BLaER1 treated with 17β-estradiol and CSF1 and Interleukin-3, amounts not matched to agents 10 nM and 100 nM (cell line): Measurements from ENCODE around the gene PTGES.
"Not testable (repeated sequence)": the region's sequence is repeated elsewhere in the genome, so short reads cannot be mapped to it uniquely, and the experiment has no call there.

Experiments
- H3K27ac ChIP-seq, 11 experiments: shearing (Covaris generic); formaldehyde crosslinking; 2 replicates each; pipeline ENCODE4 v1.8.1; 2022
- H3K27me3 ChIP-seq, 11 experiments: shearing (Covaris generic); formaldehyde crosslinking; 2 replicates each; pipeline ENCODE4 v1.8.1; 2022
- H3K36me3 ChIP-seq, 11 experiments: shearing (Covaris generic); formaldehyde crosslinking; 2 replicates each; pipeline ENCODE4 v1.8.1; 2022
- H3K4me1 ChIP-seq, 10 experiments: shearing (Covaris generic); formaldehyde crosslinking; 2 replicates each; pipeline ENCODE4 v1.8.1; 2022
- H3K4me2 ChIP-seq, 11 experiments: shearing (Covaris generic); formaldehyde crosslinking; 2 replicates each; pipeline ENCODE4 v1.8.1; 2022
- H3K4me3 ChIP-seq, 10 experiments: shearing (Covaris generic); formaldehyde crosslinking; 2 replicates each; pipeline ENCODE4 v1.8.1; 2022
- H3K9ac ChIP-seq, 11 experiments: shearing (Covaris generic); formaldehyde crosslinking; 2 replicates each; pipeline ENCODE4 v1.8.1; 2022
- H3K9me3 ChIP-seq, 11 experiments: shearing (Covaris generic); formaldehyde crosslinking; replicated peaks in 1 of 11; 2 replicates each; pipeline ENCODE4 v1.8.1; 2022
- H4K20me1 ChIP-seq, 11 experiments: shearing (Covaris generic); formaldehyde crosslinking; 2 replicates each; pipeline ENCODE4 v1.8.1; 2022
- Cebpa-rat ChIP-seq, 11 experiments: shearing (Covaris generic); IDR thresholded peaks; 2 replicates each; pipeline ENCODE4 v1.8.1; 2022

Gene PTGES

GRCh38 chr9:129762370-129762984, 9.6 kb upstream of the PTGES start:
- not testable (repeated sequence) for H3K36me3 ChIP-seq, H3K4me3 ChIP-seq, H4K20me1 ChIP-seq, H3K27me3 ChIP-seq, H3K9me3 ChIP-seq
- peak overlapping the region; percentile 44 to 88 (median 66); a peak in 21 of 22 replicates for H3K4me2 ChIP-seq
- peak overlapping the region in 8 of 11 experiments; percentile 0 to 66 (median 56); a peak in 12 of 22 replicates for H3K9ac ChIP-seq
- peak overlapping the region in 10 of 11 experiments; percentile 45 to 85 (median 73); a peak in 19 of 22 replicates for H3K27ac ChIP-seq
- peak in 6 of 11 experiments; percentile 5 to 57 (median 42); a peak in 7 of 22 replicates for TF ChIP-seq Cebpa-rat (IDR thresholded peaks at IDR 0.05)
- H3K4me1 ChIP-seq, result peaks cover 19 to 96% (median 78%) of the 10 kb centered on the region in 10 experiments

- no peak for TF ChIP-seq Cebpa-rat (IDR thresholded peaks at IDR 0.05)
- no peaks in the 10 kb centered on the region for H3K36me3 ChIP-seq
- H3K4me1 ChIP-seq, result peaks cover 24 to 99% (median 82%) of the 10 kb centered on the region in 10 experiments
- H3K4me3 ChIP-seq, result no peak overlapping the region
- H3K9me3 ChIP-seq, result no peaks in the 10 kb centered on the region
- peak overlapping the region in 8 of 11 experiments; percentile 28 to 64 (median 52); a peak in 13 of 22 replicates for H3K9ac ChIP-seq
- no peaks in the 10 kb centered on the region for H3K27me3 ChIP-seq
- H3K27ac ChIP-seq, result peak overlapping the region in 10 of 11 experiments; percentile 12 to 85 (median 73); a peak in 18 of 22 replicates
- peak overlapping the region; percentile 44 to 88 (median 66) for H3K4me2 ChIP-seq
- no peaks in the 10 kb centered on the region for H4K20me1 ChIP-seq
Observed at GRCh38 chr9:129761901-129762369, 9.1 kb upstream of the PTGES start.

DNA sequence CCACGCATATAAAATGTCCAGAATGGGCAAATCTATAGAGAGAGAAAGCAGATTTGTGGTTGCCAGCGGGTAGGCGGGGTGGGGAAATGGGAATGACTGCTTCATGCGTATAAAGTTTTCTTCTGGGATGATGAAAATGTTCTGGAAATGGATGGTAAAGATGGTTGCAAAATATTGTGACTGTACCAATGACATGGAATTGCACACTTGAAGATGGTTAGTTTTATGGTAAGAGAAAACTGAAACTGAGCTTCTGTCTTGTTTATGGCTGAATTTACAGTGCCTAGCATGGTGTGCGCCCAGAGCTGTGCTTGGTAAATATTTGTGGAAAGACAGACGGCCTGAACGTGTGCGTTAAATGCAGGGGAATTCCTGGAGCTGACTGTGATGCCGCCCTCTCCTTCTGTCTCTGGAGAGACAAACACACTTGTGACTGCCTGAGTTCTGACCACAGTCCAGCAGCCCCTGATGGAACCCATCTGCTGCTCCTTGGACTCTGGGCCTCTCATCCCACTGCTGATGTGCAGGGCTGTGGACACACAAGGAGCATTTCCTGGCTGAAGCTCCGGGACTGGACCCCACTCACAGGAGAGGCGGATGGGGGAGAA, 8.6 kb upstream of the PTGES start:
- Histone ChIP-seq H3K36me3 (no peaks in the 10 kb centered on the region), H3K4me3 (no peak overlapping the region), H4K20me1 (no peaks in the 10 kb centered on the region), H3K4me1 (peaks cover 30 to 99% (median 86%) of the 10 kb centered on the region in 10 experiments), H3K27ac (peak overlapping the region in 10 of 11 experiments; percentile 12 to 85 (median 73); a peak in 18 of 22 replicates), H3K9ac (peak overlapping the region in 8 of 11 experiments; percentile 28 to 64 (median 52); a peak in 13 of 22 replicates), H3K4me2 (peak overlapping the region; percentile 44 to 88 (median 66)), H3K9me3 (no peaks in the 10 kb centered on the region), H3K27me3 (no peaks in the 10 kb centered on the region)
- no peak for TF ChIP-seq Cebpa-rat (IDR thresholded peaks at IDR 0.05)

- H3K27me3 ChIP-seq, H3K36me3 ChIP-seq, H3K9me3 ChIP-seq, H4K20me1 ChIP-seq, H3K9ac ChIP-seq, H3K4me3 ChIP-seq: not testable (repeated sequence)
- H3K27ac ChIP-seq, result peak overlapping the region in 3 of 11 experiments; percentile 76 to 85 (median 81); a peak in 2 of 22 replicates
- H3K4me1 ChIP-seq, result peaks cover 35 to 99% (median 89%) of the 10 kb centered on the region in 10 experiments
- H3K4me2 ChIP-seq, result peak overlapping the region in 7 of 11 experiments; percentile 57 to 88 (median 81); a peak in 8 of 22 replicates
Observed at GRCh38 chr9:129760784-129761183, 7.9 kb upstream of the PTGES start.

DNA sequence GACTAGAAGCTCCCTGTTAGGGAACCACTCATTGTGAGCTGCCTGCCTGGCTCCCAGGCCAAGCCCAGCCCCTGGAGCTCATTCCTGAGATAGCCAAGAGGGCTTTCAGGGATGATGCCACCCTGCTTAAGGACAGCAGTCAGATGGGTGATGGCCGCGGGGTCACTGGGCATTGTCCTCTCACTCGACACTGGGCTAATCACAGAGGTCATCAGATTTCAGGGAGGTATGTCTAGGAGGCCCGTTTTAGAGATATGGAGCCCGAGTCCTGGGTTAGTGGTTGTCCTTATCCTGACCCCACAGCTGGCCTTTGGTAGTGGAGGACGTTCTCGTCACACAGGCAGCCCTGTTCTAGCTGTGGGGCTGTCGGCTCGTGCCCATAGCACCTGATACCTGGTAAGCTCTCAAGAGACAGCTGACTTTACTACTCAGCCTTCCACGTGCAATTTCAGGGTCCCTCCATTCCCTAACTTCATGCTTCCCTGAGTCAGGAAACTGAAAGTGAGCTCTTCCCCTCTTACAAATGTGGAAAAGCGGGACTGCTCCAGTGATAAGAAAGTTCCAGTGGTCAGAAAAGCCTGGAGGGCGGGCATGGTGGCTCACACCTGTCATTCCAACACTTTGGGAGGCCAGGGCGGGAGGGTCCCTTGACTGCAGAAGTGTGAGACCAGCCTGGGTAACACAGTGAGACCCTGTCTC, 7.1 kb upstream of the PTGES start:
- no peak for TF ChIP-seq Cebpa-rat (IDR thresholded peaks at IDR 0.05)
- Histone ChIP-seq H3K9me3 (no peaks in the 10 kb centered on the region), H3K4me1 (peaks cover 35 to 99% (median 91%) of the 10 kb centered on the region in 10 experiments)

GRCh38 chr9:129759319-129759718, 6.5 kb upstream of the PTGES start:
- H3K9me3 ChIP-seq, result no peaks in the 10 kb centered on the region
- H3K27me3 ChIP-seq, result no peaks in the 10 kb centered on the region
- H3K9ac ChIP-seq, result peak overlapping the region in 3 of 11 experiments; percentile 8 to 45 (median 26); a peak in 3 of 22 replicates
- no peak overlapping the region for H3K4me3 ChIP-seq
- H4K20me1 ChIP-seq, result no peaks in the 10 kb centered on the region
- H3K4me1 ChIP-seq, result peaks cover 35 to 99% (median 87%) of the 10 kb centered on the region in 10 experiments
- H3K27ac ChIP-seq, result peak overlapping the region in 8 of 11 experiments; percentile 23 to 87 (median 61); a peak in 12 of 22 replicates
- no peaks in the 10 kb centered on the region for H3K36me3 ChIP-seq
- no peak for TF ChIP-seq Cebpa-rat (IDR thresholded peaks at IDR 0.05)
- H3K4me2 ChIP-seq, result peak overlapping the region in 9 of 11 experiments; percentile 31 to 97 (median 84); a peak in 14 of 22 replicates

More for the DNA sequence above, 7.1 kb upstream of the PTGES start:
- no peaks in the 10 kb centered on the region for H4K20me1 ChIP-seq
- peak overlapping the region in 8 of 11 experiments; percentile 50 to 97 (median 84); a peak in 12 of 22 replicates for H3K4me2 ChIP-seq
- no peaks in the 10 kb centered on the region for H3K27me3 ChIP-seq
- H3K4me3 ChIP-seq, result no peak overlapping the region
- H3K9ac ChIP-seq, result peak overlapping the region in 5 of 11 experiments; percentile 8 to 26 (median 12); a peak in 2 of 22 replicates
- H3K27ac ChIP-seq, result peak overlapping the region in 8 of 11 experiments; percentile 23 to 87 (median 61); a peak in 10 of 22 replicates
- no peaks in the 10 kb centered on the region for H3K36me3 ChIP-seq

GRCh38 chr9:129757045-129757444, 4.2 kb upstream of the PTGES start:
- H3K27me3 ChIP-seq, result peaks cover 0 to 15% (median 0%) of the 10 kb centered on the region in 11 experiments; a peak in 5 of 22 replicates
- peak overlapping the region; percentile 36 to 77 (median 70); a peak in 18 of 22 replicates for H3K9ac ChIP-seq
- TF ChIP-seq Cebpa-rat (IDR thresholded peaks at IDR 0.05), result peak in 2 of 11 experiments; percentile 50 to 60; a peak in 2 of 22 replicates
- peak overlapping the region in 5 of 10 experiments; percentile 14 to 54 (median 21); a peak in 8 of 20 replicates for H3K4me3 ChIP-seq
- H3K36me3 ChIP-seq, result no peaks in the 10 kb centered on the region
- no peaks in the 10 kb centered on the region for H4K20me1 ChIP-seq
- H3K27ac ChIP-seq, result peak overlapping the region in 10 of 11 experiments; percentile 67 to 87 (median 82); a peak in 20 of 22 replicates
- H3K4me1 ChIP-seq, result peaks cover 45 to 99% (median 86%) of the 10 kb centered on the region in 10 experiments
- H3K4me2 ChIP-seq, result peak overlapping the region; percentile 57 to 97 (median 84)
- H3K9me3 ChIP-seq, result no peaks in the 10 kb centered on the region

DNA sequence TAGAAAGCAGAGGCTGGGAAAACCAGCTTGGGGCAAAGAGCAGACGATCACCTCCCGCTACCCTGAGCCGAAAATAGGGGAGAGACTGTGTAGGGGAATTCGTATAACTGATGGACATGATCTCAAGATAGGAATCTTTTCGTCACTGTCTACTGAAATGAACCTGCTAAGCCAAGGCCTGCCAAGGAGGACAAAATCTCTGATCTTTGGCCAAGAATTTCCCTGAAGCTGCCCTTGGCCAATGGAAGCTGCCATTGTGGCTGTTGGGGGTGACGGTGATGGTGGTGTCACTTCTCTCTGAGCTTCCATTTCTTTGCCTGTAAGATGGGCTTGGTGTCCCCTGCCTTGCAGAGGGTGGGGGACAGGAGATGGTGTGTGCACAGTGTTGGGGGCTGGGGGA, 3.3 kb upstream of the PTGES start:
- peak overlapping the region in 9 of 11 experiments; percentile 67 to 87 (median 83); a peak in 16 of 22 replicates for H3K27ac ChIP-seq
- H3K9me3 ChIP-seq, result no peaks in the 10 kb centered on the region
- peak overlapping the region; percentile 57 to 97 (median 84); a peak in 21 of 22 replicates for H3K4me2 ChIP-seq
- no peaks in the 10 kb centered on the region for H3K36me3 ChIP-seq
- no peak for TF ChIP-seq Cebpa-rat (IDR thresholded peaks at IDR 0.05)
- H4K20me1 ChIP-seq, result no peaks in the 10 kb centered on the region
- peaks cover 0 to 15% (median 0%) of the 10 kb centered on the region in 11 experiments; a peak in 5 of 22 replicates for H3K27me3 ChIP-seq
- H3K4me3 ChIP-seq, result peak overlapping the region in 1 of 10 experiments; percentile 54; a peak in 1 of 20 replicates
- H3K9ac ChIP-seq, result peak overlapping the region in 9 of 11 experiments; percentile 61 to 77 (median 72); a peak in 15 of 22 replicates
- peaks cover 39 to 99% (median 86%) of the 10 kb centered on the region in 10 experiments for H3K4me1 ChIP-seq
